ENCODE data around the gene RC3H1. TPM values are rescaled to one million over a fixed set of nuclear protein-coding genes. Genes with fewer than 3 reads are reported as not detected.

Gene RC3H1
- total and polyA plus RNA-seq, 10 of the 15 experiments (the other 5 are each of a cell fraction or from before 2014, with no cell fraction given): 1.4 to 33.9 (median 11.8) TPM

DNA sequence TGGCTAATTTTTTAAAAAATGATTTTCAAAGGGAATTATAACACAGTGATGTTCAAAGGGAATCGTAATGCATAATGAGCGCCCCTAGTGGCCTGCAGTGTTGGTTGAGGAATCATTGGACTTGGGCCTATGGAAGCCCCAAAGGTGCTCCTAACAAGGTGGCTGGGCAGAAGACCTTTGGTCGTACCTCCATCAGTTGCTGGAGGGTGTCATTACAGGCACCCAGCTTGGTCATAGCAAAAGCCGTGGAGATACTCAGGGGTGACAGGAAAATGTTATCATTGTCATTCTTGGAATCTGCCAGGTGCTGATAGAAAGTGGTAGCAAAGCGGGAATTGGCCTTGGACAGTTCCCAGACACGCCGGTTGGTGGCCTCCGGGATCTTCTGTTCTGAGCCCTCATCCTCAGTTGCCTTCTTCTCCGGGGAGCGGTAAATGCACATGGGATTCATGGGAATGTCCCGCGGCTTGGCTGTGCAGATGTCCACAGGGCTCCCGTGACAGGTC is 107.7 kb downstream of the RC3H1 start:
- ChIA-PET POLR2A (no interaction called here), CTCF (interaction anchor here (0.6 to 2.4 kb wide), 7 partner anchors 10 to 1098 kb away, joined by 3 to 5 read pairs (median 4); no protein-coding TSS in a partner anchor)
- in situ Hi-C loops (cut with MboI): no loop called here

DNA sequence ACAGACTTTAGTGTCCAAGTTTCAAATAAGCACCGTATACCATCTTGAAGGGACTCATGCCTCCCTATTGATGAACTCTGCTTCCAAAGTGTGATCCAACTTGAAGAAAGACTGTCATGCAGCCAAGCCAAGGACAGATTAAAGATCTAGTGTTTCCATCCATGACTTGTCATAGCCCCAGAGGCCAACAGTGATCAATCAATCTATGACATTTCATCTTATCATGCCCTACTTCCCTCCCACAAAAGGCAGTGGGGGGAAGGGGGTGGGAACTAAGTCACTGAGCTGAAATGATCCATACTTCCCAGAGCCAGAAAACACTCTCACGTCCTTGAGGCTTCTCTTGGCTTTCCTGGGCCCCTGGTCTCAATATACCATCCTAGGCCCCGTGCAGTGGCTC is 109.0 kb downstream of the RC3H1 start:
- CTCF ChIA-PET: interaction anchor here (1.2 kb wide), 1 partner anchor 11 kb away, joined by 4 read pairs; no protein-coding TSS in a partner anchor
- Histone ChIP-seq H3K9ac (ENCODE audit: control insufficient read depth, insufficient read depth, low read length) (no peak overlapping the region), H3K27ac (ENCODE audit: control insufficient read depth, insufficient read depth) (no peak overlapping the region), H3K4me3 (no peak overlapping the region), H3K27me3 (replicated peaks in 1 of 2; ENCODE audit: control insufficient read depth in 2 of 2, insufficient read depth in 2 of 2, low read length in 1 of 2) (peaks cover 0 to 1% of the 10 kb centered on the region in 2 experiments; a peak in 1 of 4 replicates), H4K20me1 (ENCODE audit: control insufficient read depth, insufficient read depth) (no peaks in the 10 kb centered on the region), H3K9me3 (replicated peaks; ENCODE audit: control insufficient read depth, insufficient read depth, low read length) (no peaks in the 10 kb centered on the region), H3K79me2 (ENCODE audit: control insufficient read depth, insufficient read depth, low read length) (no peaks in the 10 kb centered on the region), H3K4me2 (ENCODE audit: control insufficient read depth, insufficient read depth) (no peak overlapping the region), H3K4me1 (ENCODE audit: control insufficient read depth, insufficient read depth, low read length) (no peaks in the 10 kb centered on the region), H3K36me3 (ENCODE audit: control insufficient read depth in 2 of 2, insufficient read depth in 2 of 2, low read length in 1 of 2) (no peaks in the 10 kb centered on the region), H2AFZ (ENCODE audit: control insufficient read depth, low read depth, low read length) (no peak overlapping the region)
- SMC1A ChIA-PET (ENCODE audit: uncharacterized antibody, unreplicated experiment): interaction anchor here (0.6 kb wide), 1 partner anchor 771 kb away, joined by 3 read pairs; no protein-coding TSS in a partner anchor
- TF ChIP-seq, protein P1, sequence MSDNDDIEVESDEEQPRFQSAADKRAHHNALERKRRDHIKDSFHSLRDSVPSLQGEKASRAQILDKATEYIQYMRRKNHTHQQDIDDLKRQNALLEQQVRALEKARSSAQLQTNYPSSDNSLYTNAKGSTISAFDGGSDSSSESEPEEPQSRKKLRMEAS (IDR thresholded peaks at IDR 0.05; ENCODE audit: low read depth, low read length): no peak
- TF ChIP-seq BRCA1 (IDR thresholded peaks at IDR 0.05; ENCODE audit: low read depth, low read length): no peak
- TF ChIP-seq ZZZ3 (IDR thresholded peaks at IDR 0.05; ENCODE audit: control insufficient read depth, insufficient read length, low read depth): no peak
- no peak for TF ChIP-seq RB1 (IDR thresholded peaks at IDR 0.05; ENCODE audit: borderline replicate concordance)
- TF ChIP-seq, protein P2, sequence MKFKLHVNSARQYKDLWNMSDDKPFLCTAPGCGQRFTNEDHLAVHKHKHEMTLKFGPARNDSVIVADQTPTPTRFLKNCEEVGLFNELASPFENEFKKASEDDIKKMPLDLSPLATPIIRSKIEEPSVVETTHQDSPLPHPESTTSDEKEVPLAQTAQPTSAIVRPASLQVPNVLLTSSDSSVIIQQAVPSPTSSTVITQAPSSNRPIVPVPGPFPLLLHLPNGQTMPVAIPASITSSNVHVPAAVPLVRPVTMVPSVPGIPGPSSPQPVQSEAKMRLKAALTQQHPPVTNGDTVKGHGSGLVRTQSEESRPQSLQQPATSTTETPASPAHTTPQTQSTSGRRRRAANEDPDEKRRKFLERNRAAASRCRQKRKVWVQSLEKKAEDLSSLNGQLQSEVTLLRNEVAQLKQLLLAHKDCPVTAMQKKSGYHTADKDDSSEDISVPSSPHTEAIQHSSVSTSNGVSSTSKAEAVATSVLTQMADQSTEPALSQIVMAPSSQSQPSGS (IDR thresholded peaks at IDR 0.05; ENCODE audit: low read length): no peak
- no peak for TF ChIP-seq SMC3 (IDR thresholded peaks at IDR 0.05; ENCODE audit: borderline replicate concordance, low read length)
- FAIRE-seq (no peak), ATAC-seq (no peak), DNase-seq (ENCODE audit: low read depth, low spot score) (no peak)
- RAD21 ChIA-PET (ENCODE audit: unreplicated experiment): no interaction called here
- POLR2A ChIA-PET: no interaction called here
- intact Hi-C loops (cut with micrococcal nuclease; ENCODE audit: unreplicated experiment): no loop called here
- BruUV-seq (replicated peaks): no TSS peak
- in situ Hi-C loops (cut with MboI): no loop called here
- 33% methylated on average over 3 of the region's 3 CpGs for WGBS (ENCODE audit: insufficient coverage, insufficient replicate concordance, low lambda C conversion rate, missing lambda C conversion rate)

More for the DNA sequence above, 107.7 kb downstream of the RC3H1 start:
- FAIRE-seq: no peak
- no peak overlapping the region for H3K27ac ChIP-seq (ENCODE audit: control insufficient read depth, insufficient read depth)
- H3K9ac ChIP-seq (ENCODE audit: control insufficient read depth, insufficient read depth, low read length): no peak overlapping the region
- H3K79me2 ChIP-seq (ENCODE audit: control insufficient read depth, insufficient read depth, low read length): no peaks in the 10 kb centered on the region
- TF ChIP-seq RAD21 (IDR thresholded peaks at IDR 0.05; ENCODE audit: insufficient read depth, low read depth, low read length): peak; percentile 55; the same call in 1 of the 2 replicates
- TF ChIP-seq, protein P3, sequence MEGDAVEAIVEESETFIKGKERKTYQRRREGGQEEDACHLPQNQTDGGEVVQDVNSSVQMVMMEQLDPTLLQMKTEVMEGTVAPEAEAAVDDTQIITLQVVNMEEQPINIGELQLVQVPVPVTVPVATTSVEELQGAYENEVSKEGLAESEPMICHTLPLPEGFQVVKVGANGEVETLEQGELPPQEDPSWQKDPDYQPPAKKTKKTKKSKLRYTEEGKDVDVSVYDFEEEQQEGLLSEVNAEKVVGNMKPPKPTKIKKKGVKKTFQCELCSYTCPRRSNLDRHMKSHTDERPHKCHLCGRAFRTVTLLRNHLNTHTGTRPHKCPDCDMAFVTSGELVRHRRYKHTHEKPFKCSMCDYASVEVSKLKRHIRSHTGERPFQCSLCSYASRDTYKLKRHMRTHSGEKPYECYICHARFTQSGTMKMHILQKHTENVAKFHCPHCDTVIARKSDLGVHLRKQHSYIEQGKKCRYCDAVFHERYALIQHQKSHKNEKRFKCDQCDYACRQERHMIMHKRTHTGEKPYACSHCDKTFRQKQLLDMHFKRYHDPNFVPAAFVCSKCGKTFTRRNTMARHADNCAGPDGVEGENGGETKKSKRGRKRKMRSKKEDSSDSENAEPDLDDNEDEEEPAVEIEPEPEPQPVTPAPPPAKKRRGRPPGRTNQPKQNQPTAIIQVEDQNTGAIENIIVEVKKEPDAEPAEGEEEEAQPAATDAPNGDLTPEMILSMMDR (IDR thresholded peaks at IDR 0.05 in 2 of 3, conservative IDR thresholded peaks at IDR 0.05 in 1 of 3; ENCODE audit: control insufficient read depth in 2 of 3, extremely low read depth in 1 of 3, insufficient read depth in 1 of 3, low read depth in 3 of 3, low read length in 3 of 3): peak; percentile 54 to 84 (median 75)
- TF ChIP-seq MYB (IDR thresholded peaks at IDR 0.05; ENCODE audit: borderline replicate concordance, low read depth, low read length): no peak
- no peaks in the 10 kb centered on the region for H3K9me3 ChIP-seq (replicated peaks; ENCODE audit: control insufficient read depth, insufficient read depth, low read length)
- no peak overlapping the region for H2AFZ ChIP-seq (ENCODE audit: control insufficient read depth, low read depth, low read length)
- 60% methylated on average over 13 of the region's 13 CpGs for WGBS (ENCODE audit: insufficient coverage, insufficient replicate concordance, low lambda C conversion rate, missing lambda C conversion rate)
- ATAC-seq: peak; percentile 92
- no peak overlapping the region for H3K4me2 ChIP-seq (ENCODE audit: control insufficient read depth, insufficient read depth)
- no TSS peak for BruUV-seq (replicated peaks)
- SMC1A ChIA-PET (ENCODE audit: uncharacterized antibody, unreplicated experiment): no interaction called here
- RAD21 ChIA-PET (ENCODE audit: unreplicated experiment): no interaction called here
- no peak for DNase-seq (ENCODE audit: low read depth, low spot score)
- no peaks in the 10 kb centered on the region for H3K36me3 ChIP-seq (ENCODE audit: control insufficient read depth in 2 of 2, insufficient read depth in 2 of 2, low read length in 1 of 2)
- H4K20me1 ChIP-seq (ENCODE audit: control insufficient read depth, insufficient read depth): no peaks in the 10 kb centered on the region
- intact Hi-C loops (cut with micrococcal nuclease; ENCODE audit: unreplicated experiment): no loop called here
- H3K4me1 ChIP-seq (ENCODE audit: control insufficient read depth, insufficient read depth, low read length): no peaks in the 10 kb centered on the region
- H3K27me3 ChIP-seq (replicated peaks in 1 of 2; ENCODE audit: control insufficient read depth in 2 of 2, insufficient read depth in 2 of 2, low read length in 1 of 2): peaks cover 0 to 1% of the 10 kb centered on the region in 2 experiments; a peak in 1 of 4 replicates
- no peak overlapping the region for H3K4me3 ChIP-seq
